Upper lobe of right lung (tissue), 1 donor: ENCODE results near the gene NAGK. TPM values are rescaled to one million over a fixed set of nuclear protein-coding genes. Genes with fewer than 3 reads are reported as not detected.

Experiments used
- ATAC-seq: fragments of 200-7000 bp; cut with Tn5 transposase; one replicate; pipeline ENCODE4 v1.9.1; 2020; ENCODE audit warnings: mild to moderate bottlenecking, moderate library complexity
- DNase-seq: peaks from one replicate; pipeline ENCODE4 v3.0.0-alpha.2; 2020
- H3K27ac ChIP-seq: fragments of 200-600 bp; one replicate; pipeline ENCODE4 v1.8.0; 2022
- H3K27me3 ChIP-seq: fragments of 200-600 bp; one replicate; pipeline ENCODE4 v1.8.0; 2022; ENCODE audit warnings: mild to moderate bottlenecking
- H3K36me3 ChIP-seq: fragments of 200-600 bp; one replicate; pipeline ENCODE4 v1.8.0; 2022
- H3K4me1 ChIP-seq: fragments of 200-600 bp; one replicate; pipeline ENCODE4 v1.8.0; 2022
- H3K4me3 ChIP-seq: fragments of 200-600 bp; one replicate; pipeline ENCODE4 v1.8.0; 2022; ENCODE audit warnings: mild to moderate bottlenecking
- H3K9me3 ChIP-seq: fragments of 200-600 bp; one replicate; pipeline ENCODE4 v1.8.0; 2022
- intact Hi-C: fragments of 100-400 bp; cut with DNase I; formaldehyde crosslinking; loops from one replicate; pipeline ENCODE4 v1.11.0; 2022
- total RNA-seq: library from RNA; stranded (reverse); fragmentation: NEBNext Ultra II Directional; extraction: Animal tissue kit (Norgen Biotek cat#: 25700); gene quantifications from one replicate; pipeline ENCODE4 v1.2.1, GENCODE V29; 2021
- TF ChIP-seq, protein P1 (sequence below): fragments of 200-600 bp; IDR thresholded peaks from one replicate; pipeline ENCODE4 v1.8.0; 2022; ENCODE audit warnings: antibody characterized with exemption
- donor health status: DM: no; HTN: yes; CAD: no; lungs with severe emphysema.

The NAGK gene
- total RNA-seq, 1 donor from 2014 or later: 126 TPM

DNA sequence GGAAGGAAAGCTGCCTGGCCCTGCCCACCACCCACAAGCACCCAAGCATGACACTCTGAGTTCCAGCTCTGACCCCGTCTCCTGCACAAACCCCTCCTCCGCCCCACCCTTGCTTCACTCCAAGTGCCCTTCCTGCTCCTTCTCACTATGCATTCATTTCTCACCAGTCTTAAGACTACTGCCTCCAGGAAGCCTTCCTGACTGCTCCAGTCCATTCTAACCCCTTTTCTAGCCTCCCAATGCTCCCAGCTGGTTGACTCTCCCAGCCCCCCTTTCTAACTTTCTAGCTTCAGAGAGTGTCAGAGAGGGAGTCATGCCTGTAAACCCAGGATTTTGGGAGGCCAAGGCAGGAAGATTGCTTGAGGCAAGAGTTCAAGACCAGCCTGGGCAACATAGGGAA, 8.2 kb upstream of the NAGK start:
- ATAC-seq: no peak
- H3K27ac ChIP-seq: no peak overlapping the region
- H3K4me3 ChIP-seq: no peak overlapping the region
- no peak for DNase-seq
- no peaks in the 10 kb centered on the region for H3K36me3 ChIP-seq
- intact Hi-C loops: no loop called here
- H3K9me3 ChIP-seq: no peaks in the 10 kb centered on the region
- no peaks in the 10 kb centered on the region for H3K4me1 ChIP-seq
- TF ChIP-seq, protein P1, sequence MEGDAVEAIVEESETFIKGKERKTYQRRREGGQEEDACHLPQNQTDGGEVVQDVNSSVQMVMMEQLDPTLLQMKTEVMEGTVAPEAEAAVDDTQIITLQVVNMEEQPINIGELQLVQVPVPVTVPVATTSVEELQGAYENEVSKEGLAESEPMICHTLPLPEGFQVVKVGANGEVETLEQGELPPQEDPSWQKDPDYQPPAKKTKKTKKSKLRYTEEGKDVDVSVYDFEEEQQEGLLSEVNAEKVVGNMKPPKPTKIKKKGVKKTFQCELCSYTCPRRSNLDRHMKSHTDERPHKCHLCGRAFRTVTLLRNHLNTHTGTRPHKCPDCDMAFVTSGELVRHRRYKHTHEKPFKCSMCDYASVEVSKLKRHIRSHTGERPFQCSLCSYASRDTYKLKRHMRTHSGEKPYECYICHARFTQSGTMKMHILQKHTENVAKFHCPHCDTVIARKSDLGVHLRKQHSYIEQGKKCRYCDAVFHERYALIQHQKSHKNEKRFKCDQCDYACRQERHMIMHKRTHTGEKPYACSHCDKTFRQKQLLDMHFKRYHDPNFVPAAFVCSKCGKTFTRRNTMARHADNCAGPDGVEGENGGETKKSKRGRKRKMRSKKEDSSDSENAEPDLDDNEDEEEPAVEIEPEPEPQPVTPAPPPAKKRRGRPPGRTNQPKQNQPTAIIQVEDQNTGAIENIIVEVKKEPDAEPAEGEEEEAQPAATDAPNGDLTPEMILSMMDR: no peak
- H3K27me3 ChIP-seq: no peaks in the 10 kb centered on the region

DNA sequence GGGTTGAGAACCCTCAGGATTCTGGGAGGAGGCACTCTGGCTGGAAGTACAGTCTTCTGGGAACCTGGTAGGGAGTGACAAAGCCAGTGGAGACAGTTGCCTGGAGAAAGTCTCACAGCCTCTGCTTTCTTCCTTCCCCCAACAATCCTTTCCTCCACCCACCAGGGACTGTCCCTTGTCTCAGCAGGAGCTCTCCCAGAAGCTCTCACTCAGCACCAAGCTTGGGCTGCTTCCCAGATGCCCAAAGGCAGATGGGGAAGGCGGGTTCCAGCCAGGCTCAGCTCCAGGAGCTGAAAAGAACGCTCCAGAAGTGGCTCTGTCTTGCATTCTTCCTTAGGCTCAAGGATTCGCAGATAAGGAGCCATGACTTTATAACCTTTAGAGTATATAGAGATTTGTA, 7.6 kb upstream of the NAGK start:
- Histone ChIP-seq H3K9me3 (no peaks in the 10 kb centered on the region), H3K27ac (no peak overlapping the region), H3K27me3 (no peaks in the 10 kb centered on the region), H3K4me3 (no peak overlapping the region), H3K36me3 (no peaks in the 10 kb centered on the region), H3K4me1 (no peaks in the 10 kb centered on the region)
- intact Hi-C loops: no loop called here
- no peak for ATAC-seq
- DNase-seq: no peak
- TF ChIP-seq, protein P1: no peak

DNA sequence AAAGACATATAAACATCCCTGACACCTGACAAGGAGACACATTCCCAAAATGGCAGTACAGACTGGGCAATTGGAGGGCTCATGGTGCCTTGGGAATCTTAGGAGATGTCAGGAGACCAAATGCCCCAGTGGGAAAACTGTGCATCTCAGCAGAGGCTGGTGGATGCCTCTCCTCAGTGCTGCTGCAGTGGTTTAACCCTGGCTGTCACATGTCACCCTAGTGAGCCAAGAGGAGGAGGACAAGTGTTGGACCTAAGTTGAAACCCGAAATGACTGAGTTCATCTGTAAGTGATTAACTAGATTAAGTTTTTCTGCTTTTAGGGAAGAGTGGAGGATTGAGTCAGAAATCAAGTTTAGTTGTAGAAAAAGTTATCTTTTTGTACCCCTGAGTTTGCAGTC, 5.2 kb upstream of the NAGK start:
- Histone ChIP-seq H3K4me3 (no peak overlapping the region), H3K4me1 (no peaks in the 10 kb centered on the region), H3K27ac (no peak overlapping the region), H3K27me3 (no peaks in the 10 kb centered on the region), H3K36me3 (no peaks in the 10 kb centered on the region), H3K9me3 (no peaks in the 10 kb centered on the region)
- ATAC-seq: no peak
- no peak for DNase-seq
- TF ChIP-seq, protein P1: no peak
- intact Hi-C loops: no loop called here

DNA sequence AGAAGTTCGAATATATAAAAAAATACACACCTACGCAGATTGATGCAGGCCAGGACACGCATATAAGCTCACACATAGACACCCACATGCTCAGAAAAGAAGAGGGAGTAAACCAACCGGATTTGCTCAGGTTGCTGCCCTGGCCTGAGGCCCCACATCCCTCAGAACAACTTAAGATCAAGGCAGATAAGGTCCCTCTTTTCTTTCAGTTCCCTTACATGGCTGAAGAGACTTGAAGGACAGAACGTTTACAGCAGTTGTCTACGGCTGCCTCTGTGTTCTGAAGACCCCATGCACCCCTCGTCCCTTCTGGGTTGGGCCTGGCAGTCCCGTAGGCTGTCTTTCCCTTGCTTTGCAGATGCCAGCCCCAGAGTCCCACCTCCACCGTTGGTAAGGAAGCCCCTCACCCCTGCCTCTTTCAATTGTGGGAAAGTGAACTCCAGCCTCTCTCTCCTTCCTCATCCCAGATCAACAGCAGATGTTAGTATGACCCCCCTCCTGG, 4.3 kb upstream of the NAGK start:
- peaks cover 1% of the 10 kb centered on the region for H3K4me1 ChIP-seq
- H3K36me3 ChIP-seq: no peaks in the 10 kb centered on the region
- no peaks in the 10 kb centered on the region for H3K9me3 ChIP-seq
- ATAC-seq (no peak), DNase-seq (no peak)
- H3K27ac ChIP-seq: no peak overlapping the region
- no peaks in the 10 kb centered on the region for H3K27me3 ChIP-seq
- intact Hi-C loops: no loop called here
- no peak overlapping the region for H3K4me3 ChIP-seq
- TF ChIP-seq, protein P1: no peak

DNA sequence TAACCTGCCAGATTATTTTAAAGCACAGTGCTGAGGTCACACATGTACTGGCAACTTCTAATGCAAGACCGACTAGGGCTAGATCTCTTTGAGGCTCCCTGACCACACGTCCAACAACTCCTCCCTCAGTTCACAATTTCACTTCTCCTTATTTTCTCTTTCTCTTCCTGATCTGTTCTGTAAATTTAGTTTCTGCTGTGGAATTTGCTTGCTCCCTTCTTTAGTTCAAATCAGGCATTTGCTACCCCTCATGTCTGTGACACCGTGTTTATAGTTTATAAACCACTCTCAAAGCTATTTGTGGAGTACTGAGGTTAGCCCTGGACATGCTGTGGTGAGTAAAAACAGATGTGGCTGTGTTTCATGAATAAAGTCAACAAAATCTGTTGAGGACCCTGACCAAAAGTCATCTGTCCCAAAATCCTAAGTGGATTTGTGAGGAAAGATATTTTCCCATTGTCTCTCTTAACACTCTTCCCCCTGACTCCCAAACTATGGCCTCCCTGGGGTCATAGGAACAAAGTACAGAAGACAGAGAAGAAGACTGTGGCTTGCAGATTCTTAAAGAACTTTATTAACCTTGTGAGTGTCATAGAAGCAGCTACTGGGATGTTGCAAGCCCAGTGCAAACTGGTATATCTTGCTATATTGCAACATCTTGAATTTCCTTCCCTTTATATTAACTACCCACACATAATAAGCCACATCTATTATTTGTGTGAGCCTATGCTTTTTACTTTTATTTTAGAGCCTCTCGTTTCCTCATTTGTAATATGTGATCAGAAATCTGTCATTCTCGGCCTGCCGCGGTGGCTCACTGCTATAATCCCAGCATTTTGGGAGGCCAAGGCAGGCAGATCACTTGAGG, 3.5 kb upstream of the NAGK start:
- TF ChIP-seq, protein P1: no peak
- H3K4me3 ChIP-seq: no peak overlapping the region
- no peak overlapping the region for H3K27ac ChIP-seq
- H3K27me3 ChIP-seq: no peaks in the 10 kb centered on the region
- no peak for DNase-seq
- ATAC-seq: peak; percentile 14
- no peaks in the 10 kb centered on the region for H3K9me3 ChIP-seq
- H3K4me1 ChIP-seq: peaks cover 9% of the 10 kb centered on the region
- intact Hi-C loops: no loop called here
- no peaks in the 10 kb centered on the region for H3K36me3 ChIP-seq
